ENCODE measurements around the gene BLOC1S1. TPM values are rescaled to one million over a fixed set of nuclear protein-coding genes. Genes with fewer than 3 reads are reported as not detected.

The BLOC1S1 gene
- total and polyA plus RNA-seq, 10 of the 15 experiments (the other 5 are each of a cell fraction or from before 2014, with no cell fraction given), result 126 to 285 (median 166) TPM

GRCh38 chr12:55743406-55744339, 27.8 kb downstream of the BLOC1S1 start:
- ChIA-PET CTCF (interaction anchor here (0.6 to 5.0 kb wide), 17 partner anchors 11 to 294 kb away, joined by 3 to 32 read pairs (median 4); partner anchors contain the start of genes CD63, DNAJC14, ORMDL2 and PYM1), RAD21 (ENCODE audit: unreplicated experiment) (interaction anchor here (0.6 to 2.9 kb wide), 17 partner anchors 14 to 446 kb away, joined by 3 to 12 read pairs (median 4); partner anchors contain the start of genes CD63, DNAJC14, ORMDL2 and PYM1), SMC1A (ENCODE audit: uncharacterized antibody, unreplicated experiment) (interaction anchor here (0.6 to 4.4 kb wide), 13 partner anchors 10 to 479 kb away, joined by 3 to 21 read pairs (median 4); partner anchors contain the start of genes DNAJC14, ORMDL2, PYM1 and RAB5B), POLR2A (interaction anchor here (0.6 to 5.7 kb wide), 18 partner anchors 11 to 478 kb away, joined by 3 to 38 read pairs (median 4); partner anchors contain the start of genes CD63, DNAJC14, ORMDL2 and PYM1)
- DNase-seq (ENCODE audit: low read depth, low spot score) (no peak), ATAC-seq (peak; percentile 68), FAIRE-seq (no peak)
- Histone ChIP-seq H2AFZ (ENCODE audit: control insufficient read depth, low read depth, low read length) (peak overlapping the region; percentile 73), H3K4me2 (ENCODE audit: control insufficient read depth, insufficient read depth) (peak overlapping the region; percentile 71), H3K4me3 (peak overlapping the region; percentile 79), H3K9ac (ENCODE audit: control insufficient read depth, insufficient read depth, low read length) (peak overlapping the region; percentile 49; the same call in 1 of the 2 replicates), H4K20me1 (ENCODE audit: control insufficient read depth, insufficient read depth) (no peaks in the 10 kb centered on the region), H3K9me3 (replicated peaks; ENCODE audit: control insufficient read depth, insufficient read depth, low read length) (no peaks in the 10 kb centered on the region), H3K27ac (ENCODE audit: control insufficient read depth, insufficient read depth) (peak overlapping the region; percentile 7; the same call in 1 of the 2 replicates), H3K27me3 (replicated peaks in 1 of 2; ENCODE audit: control insufficient read depth in 2 of 2, insufficient read depth in 2 of 2, low read length in 1 of 2) (no peaks in the 10 kb centered on the region), H3K36me3 (ENCODE audit: control insufficient read depth in 2 of 2, insufficient read depth in 2 of 2, low read length in 1 of 2) (peaks cover under 1% of the 10 kb centered on the region in 2 experiments; a peak in 1 of 4 replicates), H3K79me2 (ENCODE audit: control insufficient read depth, insufficient read depth, low read length) (peaks cover 2% of the 10 kb centered on the region), H3K4me1 (ENCODE audit: control insufficient read depth, insufficient read depth, low read length) (peaks cover 5% of the 10 kb centered on the region)
- in situ Hi-C loops (cut with MboI) (no loop called here), intact Hi-C loops (cut with micrococcal nuclease; ENCODE audit: unreplicated experiment) (no loop called here)
- BruUV-seq (replicated peaks), result no TSS peak
- 2% methylated on average over 63 of the region's 73 CpGs for WGBS (ENCODE audit: insufficient coverage, insufficient replicate concordance, low lambda C conversion rate, missing lambda C conversion rate)
- no peak for TF ChIP-seq EGR1 (IDR thresholded peaks at IDR 0.05; ENCODE audit: borderline replicate concordance in 1 of 2, low read depth in 2 of 2, low read length in 2 of 2)
- TF ChIP-seq CEBPZ (IDR thresholded peaks at IDR 0.05; ENCODE audit: low read depth, low read length), result no peak
- 0 out of 2 replicates have a peak, but pooled peaks have one; percentile 45 for TF ChIP-seq ZNF217 (IDR thresholded peaks at IDR 0.05)
- TF ChIP-seq RAD51 (IDR thresholded peaks at IDR 0.05), result no peak
- TF ChIP-seq EED (IDR thresholded peaks at IDR 0.05; ENCODE audit: low read depth), result no peak
- no peak for TF ChIP-seq E4F1 (IDR thresholded peaks at IDR 0.05; ENCODE audit: borderline replicate concordance, partially characterized antibody)
- TF ChIP-seq IRF3 (IDR thresholded peaks at IDR 0.05), result no peak
- TF ChIP-seq NBN (IDR thresholded peaks at IDR 0.05), result peak; percentile 53; the same call in 1 of the 2 replicates
- no peak for TF ChIP-seq SRF (IDR thresholded peaks at IDR 0.05; ENCODE audit: low read depth in 2 of 2, low read length in 2 of 2)
- no peak for TF ChIP-seq MLLT1 (IDR thresholded peaks at IDR 0.05)
- TF ChIP-seq SMARCA5 (IDR thresholded peaks at IDR 0.05), result peak; percentile 78
- no peak for TF ChIP-seq NFYB (IDR thresholded peaks at IDR 0.05; ENCODE audit: insufficient read depth, low read depth, low read length)
- no peak; the same call in 1 of the 2 replicates for TF ChIP-seq MXI1 (IDR thresholded peaks at IDR 0.05; ENCODE audit: low read depth, low read length)

Data from GM12878 (cell line).